CD4-positive, alpha-beta T cell treated with Interleukin-4 for 4 hours (primary cell): Measurements from ENCODE around the gene TBPL1.

Experiments
- DNase-seq: peaks from one replicate; pipeline ENCODE4 v3.0.0-alpha.2; 2020

The TBPL1 gene

DNA sequence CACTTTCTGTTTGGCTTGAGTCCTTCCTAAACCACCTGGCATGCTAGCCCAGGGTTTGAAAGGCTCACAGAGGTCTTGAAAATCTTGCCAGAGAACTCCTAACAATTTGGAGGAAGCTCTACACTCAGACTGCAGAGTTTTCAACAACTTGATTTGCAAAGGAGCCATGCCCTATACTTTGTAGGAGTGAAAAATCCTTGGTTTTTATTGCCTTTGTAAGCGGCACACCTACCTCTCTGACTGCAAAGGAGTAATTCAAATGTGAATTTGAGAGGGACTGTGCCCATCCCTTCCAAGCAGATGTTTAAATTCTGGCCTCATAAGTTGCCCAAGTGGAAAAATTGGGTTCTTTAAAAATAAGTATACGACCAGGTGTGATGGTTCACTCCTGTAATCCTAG lies 58.0 kb downstream of the TBPL1 start:
- no peak for DNase-seq

DNA sequence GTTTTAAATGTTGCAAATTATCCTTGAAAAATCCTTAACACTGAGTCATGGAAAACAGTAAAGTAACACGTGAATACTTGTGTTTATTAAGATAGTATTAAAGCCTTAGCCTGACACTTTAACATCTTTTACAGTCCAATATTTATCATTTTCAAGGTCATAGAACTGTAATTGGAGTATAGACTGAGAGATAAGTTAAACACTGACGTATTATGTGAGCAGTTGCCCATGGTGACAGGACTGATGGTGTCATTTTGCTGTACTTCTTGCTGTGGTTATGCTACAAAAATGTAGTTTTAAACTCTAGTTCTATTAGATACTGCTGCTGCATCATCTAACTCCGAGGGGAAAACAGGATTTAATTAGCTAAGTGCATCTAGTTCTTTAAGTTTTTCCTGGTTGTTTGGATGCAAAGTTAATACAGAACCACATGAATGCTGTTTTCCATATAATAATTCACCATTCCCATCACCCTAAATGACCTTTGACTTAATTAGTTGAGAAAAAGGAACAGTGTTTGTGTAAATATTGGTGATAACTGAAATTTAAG lies 61.6 kb downstream of the TBPL1 start:
- DNase-seq, result no peak

DNA sequence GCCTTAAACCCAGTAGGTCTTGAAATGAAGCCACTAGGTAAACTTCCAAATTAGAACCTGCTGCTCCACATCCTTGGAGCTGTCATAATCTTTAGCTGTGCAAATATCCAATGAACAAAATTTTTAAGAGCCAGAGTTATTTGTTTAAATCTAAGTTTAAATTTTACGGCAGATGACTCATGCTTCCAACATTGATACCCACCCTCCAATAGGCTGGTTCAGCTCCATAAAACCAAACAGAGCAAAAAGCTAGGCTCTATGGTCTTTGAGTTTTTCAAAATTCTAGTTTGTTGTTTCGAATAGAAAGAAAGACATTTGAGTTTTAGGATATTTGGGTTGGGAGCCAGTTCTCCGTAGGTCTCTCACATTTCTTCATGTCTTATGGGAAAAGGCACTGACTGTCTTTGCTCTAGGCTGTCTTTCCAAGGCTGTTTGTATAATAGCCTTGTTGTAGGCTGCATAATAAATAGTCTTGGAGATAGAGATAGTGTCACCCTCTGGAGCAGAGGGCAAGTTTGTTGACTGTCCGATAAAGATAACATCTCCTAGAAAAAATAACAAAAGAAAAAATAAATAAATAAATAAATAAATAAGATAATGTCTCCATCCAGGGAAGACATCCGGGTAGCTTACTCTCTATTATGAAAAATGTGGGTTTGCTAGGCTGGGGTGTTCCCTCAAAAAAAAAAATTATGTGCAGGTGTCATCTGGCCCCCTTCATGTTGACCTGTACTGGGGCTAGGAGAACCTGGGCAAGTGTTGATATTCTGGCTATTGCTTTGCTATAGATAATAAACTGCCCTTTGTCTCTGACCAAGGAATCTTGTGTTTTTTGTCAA lies 62.9 kb downstream of the TBPL1 start:
- DNase-seq, result no peak

DNA sequence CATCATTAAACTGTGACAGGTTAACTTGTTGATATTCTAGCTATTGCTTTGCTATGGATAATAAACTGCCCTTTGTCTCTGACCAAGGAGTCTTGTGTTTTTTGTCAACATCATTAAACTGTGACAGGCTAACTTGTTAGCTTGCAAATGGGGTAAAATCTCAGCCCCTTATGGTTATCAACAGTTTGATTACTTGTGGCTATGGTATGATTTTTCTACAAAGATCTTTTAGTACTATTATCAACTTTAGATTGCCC lies 63.5 kb downstream of the TBPL1 start:
- no peak for DNase-seq

GRCh38 chr6:134020071-134020470 lies 67.0 kb downstream of the TBPL1 start:
- DNase-seq, result no peak

DNA sequence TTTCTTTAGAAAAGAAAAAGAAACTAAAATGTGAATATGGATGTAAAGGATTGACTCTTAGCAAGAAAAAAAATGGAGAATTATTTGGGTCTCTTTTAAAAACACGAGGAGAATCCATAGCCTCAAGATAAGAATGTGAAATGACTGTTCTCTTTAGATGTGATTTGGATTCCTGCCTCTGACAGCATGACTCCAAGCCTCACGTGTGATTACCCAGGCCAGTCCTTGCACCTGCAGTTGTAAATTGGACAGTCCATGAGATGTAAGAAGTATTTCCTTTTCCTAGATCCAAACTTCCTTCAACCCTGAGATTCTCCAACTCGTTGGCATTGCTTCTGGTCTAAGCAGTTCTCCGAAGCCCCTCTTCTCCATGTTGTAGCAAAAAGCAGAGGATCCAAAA lies 67.5 kb downstream of the TBPL1 start:
- no peak for DNase-seq

DNA sequence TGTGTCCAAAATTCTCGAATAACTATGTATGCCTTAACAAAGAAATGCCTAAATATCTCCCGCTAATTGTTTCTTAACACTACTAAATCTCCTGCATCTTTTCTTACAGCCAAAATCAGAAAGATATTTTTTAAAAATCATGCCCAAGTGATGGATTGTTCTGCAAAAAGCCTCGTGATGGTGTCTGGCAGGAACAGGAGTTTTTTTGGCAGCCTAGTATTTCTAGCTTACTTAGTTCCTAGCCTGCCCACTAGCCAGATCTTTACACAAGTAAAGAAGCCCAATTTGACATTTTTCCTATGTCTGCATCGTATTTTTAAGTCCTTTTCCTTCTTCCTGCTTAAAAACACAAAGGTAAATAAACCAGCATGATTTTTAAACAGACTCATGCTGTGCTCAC lies 67.9 kb downstream of the TBPL1 start:
- no peak for DNase-seq

GRCh38 chr6:134021396-134022122 lies 68.5 kb downstream of the TBPL1 start:
- DNase-seq, result no peak

DNA sequence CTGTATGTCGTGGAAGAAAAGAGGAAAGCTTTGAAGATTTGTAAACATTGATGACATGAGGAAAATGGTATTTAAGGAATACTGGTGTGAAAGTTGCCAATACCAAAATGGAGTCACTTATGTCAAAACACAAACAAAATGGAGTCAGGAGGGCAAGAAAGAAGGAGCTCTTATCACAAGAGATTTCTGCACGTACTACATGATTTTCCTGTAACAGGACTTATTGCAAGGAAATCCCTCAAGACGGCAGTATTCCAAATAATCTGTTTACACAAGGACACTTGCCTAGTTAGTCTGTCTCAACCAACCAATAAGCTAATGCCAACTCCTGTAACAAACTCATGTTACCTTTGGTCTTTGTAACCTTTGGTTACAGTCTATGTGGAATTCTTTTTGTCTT lies 69.6 kb downstream of the TBPL1 start:
- DNase-seq, result no peak

DNA sequence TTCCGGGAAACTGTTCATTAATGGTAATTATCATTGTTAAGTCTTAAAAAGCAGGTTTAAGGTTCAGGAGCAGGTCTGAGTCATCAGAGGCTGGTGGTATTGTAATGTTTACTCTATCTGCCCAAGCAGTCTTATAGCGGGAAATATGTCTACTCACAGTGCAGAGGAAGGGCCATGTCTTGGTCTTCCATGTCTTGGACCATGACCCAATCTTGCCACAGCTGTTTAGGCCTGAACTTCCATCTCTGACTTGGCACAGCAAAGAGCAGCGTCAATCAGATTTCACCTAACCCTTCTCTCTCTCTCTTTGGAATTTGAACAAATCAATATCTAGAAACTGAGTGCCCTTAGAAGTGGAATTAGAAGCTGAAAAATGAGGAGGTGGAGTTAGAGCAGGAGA lies 73.6 kb downstream of the TBPL1 start:
- no peak for DNase-seq

GRCh38 chr6:134028438-134028837 lies 75.4 kb downstream of the TBPL1 start:
- DNase-seq, result no peak

DNA sequence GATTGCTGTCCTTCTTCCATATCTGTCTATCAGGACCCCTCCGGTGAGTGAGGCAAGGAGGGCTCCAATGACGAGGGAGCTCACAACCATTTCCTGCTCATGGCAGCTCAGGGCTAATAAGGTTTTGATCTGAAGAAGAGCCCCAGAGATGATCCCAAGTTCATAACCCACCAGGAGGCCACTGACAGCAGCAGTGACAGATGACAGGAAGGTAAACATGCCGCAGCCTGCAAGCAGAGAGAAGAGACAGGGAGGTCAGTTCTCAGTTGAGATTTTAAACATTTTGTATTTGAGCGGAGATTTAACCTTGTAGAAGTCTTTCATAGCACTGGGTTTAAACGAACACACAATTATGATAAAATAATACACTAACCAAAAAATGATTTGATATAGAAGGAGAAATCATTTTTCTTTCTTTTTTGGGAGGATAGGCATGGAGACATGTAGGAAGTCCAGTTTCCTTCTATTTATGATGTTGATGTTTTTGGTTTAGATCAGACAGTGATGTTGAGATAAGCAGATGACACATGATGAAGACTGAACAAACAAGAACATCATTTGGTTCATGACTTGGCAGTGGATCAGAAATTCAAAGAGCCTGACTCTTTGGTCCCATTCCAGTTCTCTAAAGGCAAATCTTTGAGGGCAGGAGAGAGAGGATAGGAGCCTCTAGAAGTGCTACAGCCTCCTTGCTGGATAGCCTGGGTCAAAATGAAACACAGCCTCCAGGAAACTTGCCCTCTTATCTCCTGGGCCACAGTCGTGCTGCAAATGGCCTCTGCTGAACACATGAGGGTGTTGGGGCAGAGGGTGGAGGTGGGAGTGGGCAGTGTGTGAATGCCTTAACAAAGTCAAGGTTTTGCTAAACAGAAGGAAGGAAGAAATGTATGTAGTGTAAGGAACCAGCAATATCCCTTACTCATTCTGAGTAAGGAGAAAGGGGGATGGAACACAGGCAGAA lies 76.8 kb downstream of the TBPL1 start:
- DNase-seq, result no peak

- no peak for DNase-seq
Measured at GRCh38 chr6:134031696-134032255, 78.8 kb downstream of the TBPL1 start.

DNA sequence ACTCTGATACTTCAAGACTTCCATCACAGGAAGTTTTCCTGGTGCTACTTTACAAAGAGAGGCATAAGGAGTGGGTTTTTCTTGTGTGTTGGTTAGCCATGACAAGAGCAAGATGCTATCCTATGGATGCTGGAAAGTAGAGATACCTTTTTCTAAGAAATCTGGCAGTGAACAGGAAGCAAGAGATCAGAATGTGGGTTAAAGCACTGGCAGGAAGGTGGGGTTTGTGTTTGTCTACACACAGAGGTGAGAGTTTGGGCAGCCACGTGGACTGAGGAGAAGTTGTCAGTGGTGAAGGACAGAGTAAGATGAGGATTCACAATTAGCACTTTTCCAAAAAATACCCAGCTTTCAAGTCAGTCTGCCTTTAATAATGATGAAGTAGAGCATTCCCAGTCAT lies 81.5 kb downstream of the TBPL1 start:
- DNase-seq, result no peak

GRCh38 chr6:134034961-134035822 lies 82.2 kb downstream of the TBPL1 start:
- DNase-seq, result no peak

- no peak for DNase-seq
Measured at GRCh38 chr6:134035823-134036296, 82.8 kb downstream of the TBPL1 start.

DNA sequence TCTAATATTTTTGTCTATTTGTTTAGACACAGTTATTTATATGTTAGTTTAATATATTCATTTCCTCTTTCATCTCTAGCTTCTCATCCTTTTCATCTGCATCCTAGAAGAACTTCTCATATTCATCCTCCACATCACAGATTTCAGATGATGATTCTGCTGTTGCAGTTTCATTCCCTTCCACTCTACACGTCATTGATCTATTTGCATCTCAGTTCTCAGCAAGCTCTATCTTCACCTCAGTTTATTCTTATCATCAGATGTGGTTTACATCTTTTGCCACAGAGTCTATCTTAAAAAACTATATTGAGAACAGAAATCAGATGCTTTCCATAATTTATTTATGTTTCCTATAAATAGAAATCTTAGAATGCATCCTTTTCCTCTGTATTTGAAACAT lies 86.1 kb downstream of the TBPL1 start:
- no peak for DNase-seq
